IgD-negative memory B cell (primary cell): ENCODE data around the gene CDC42BPB. TPM values are rescaled to one million over a fixed set of nuclear protein-coding genes. Genes with fewer than 3 reads are reported as not detected.
A peak's percentile ranks its signal among the peaks of the same experiment; 100 is the strongest.
"Not testable (repeated sequence)": the region's sequence is repeated elsewhere in the genome, so short reads cannot be mapped to it uniquely, and the experiment has no call there.

Experiments used
- H3K27ac Mint-ChIP-seq, 3 donors: one replicate each; pipeline ENCODE4 v1.8.0; 2020 to 2022; ENCODE audit warnings: mild to moderate bottlenecking in 3 of 3, mixed read lengths in 3 of 3, moderate library complexity in 1 of 3
- H3K27me3 Mint-ChIP-seq: one replicate; pipeline ENCODE4 v1.8.0; 2021; ENCODE audit warnings: mixed read lengths
- H3K36me3 Mint-ChIP-seq: one replicate; pipeline ENCODE4 v1.8.0; 2020; ENCODE audit warnings: mild to moderate bottlenecking, mixed read lengths
- H3K4me1 Mint-ChIP-seq, 3 donors: one replicate each; pipeline ENCODE4 v1.8.0; 2020 to 2022; ENCODE audit warnings: mixed read lengths in 3 of 3, mild to moderate bottlenecking in 1 of 3
- H3K4me3 Mint-ChIP-seq, 4 donors: one replicate each; pipeline ENCODE4 v1.8.0; 2020 to 2022; ENCODE audit warnings: mild to moderate bottlenecking in 4 of 4, mixed read lengths in 4 of 4, moderate library complexity in 3 of 4
- H3K9me3 Mint-ChIP-seq, 3 donors: one replicate each; pipeline ENCODE4 v1.8.0; 2020 to 2021; ENCODE audit warnings: mixed read lengths in 3 of 3, mild to moderate bottlenecking in 1 of 3
- polyA plus RNA-seq: library from polyadenylated mRNA; unstranded; fragments of 300-500 nt; fragmentation: Illumina TruSeq; gene quantifications from one replicate; pipeline ENCODE4 v1.2.3, GENCODE V29; 2021

Gene CDC42BPB
- polyA plus RNA-seq, 1 donor from 2014 or later, result 1.2 TPM

- H3K4me1 Mint-ChIP-seq, result peaks cover 20 to 32% (median 21%) of the 10 kb centered on the region in 3 donors
- no peaks in the 10 kb centered on the region for H3K36me3 Mint-ChIP-seq
- peak overlapping the region; percentile 72 to 95 (median 87) for H3K4me3 Mint-ChIP-seq
- H3K27ac Mint-ChIP-seq, result peak overlapping the region; percentile 52 to 76 (median 64)
- no peaks in the 10 kb centered on the region for H3K27me3 Mint-ChIP-seq
- H3K9me3 Mint-ChIP-seq, result no peaks in the 10 kb centered on the region
Observed at GRCh38 chr14:103055695-103056094, 1.7 kb downstream of the CDC42BPB start.

GRCh38 chr14:103052407-103052806 is 4.9 kb downstream of the CDC42BPB start:
- no peak overlapping the region for H3K27ac Mint-ChIP-seq
- H3K4me1 Mint-ChIP-seq, result peaks cover 23 to 34% (median 24%) of the 10 kb centered on the region in 3 donors
- no peaks in the 10 kb centered on the region for H3K9me3 Mint-ChIP-seq
- H3K36me3 Mint-ChIP-seq, result peaks cover 3% of the 10 kb centered on the region
- H3K4me3 Mint-ChIP-seq, result peak overlapping the region in 1 of 4 donors; percentile 41
- H3K27me3 Mint-ChIP-seq, result no peaks in the 10 kb centered on the region

GRCh38 chr14:103050935-103051334 is 6.4 kb downstream of the CDC42BPB start:
- Mint-ChIP-seq H3K27me3 (no peaks in the 10 kb centered on the region), H3K27ac (no peak overlapping the region), H3K36me3 (peaks cover 3% of the 10 kb centered on the region), H3K9me3 (no peaks in the 10 kb centered on the region), H3K4me1 (peaks cover 24 to 33% (median 27%) of the 10 kb centered on the region in 3 donors), H3K4me3 (no peak overlapping the region)

GRCh38 chr14:103047453-103047852 is 9.9 kb downstream of the CDC42BPB start:
- not testable (repeated sequence) for H3K27ac Mint-ChIP-seq, H3K4me3 Mint-ChIP-seq, H3K36me3 Mint-ChIP-seq, H3K9me3 Mint-ChIP-seq, H3K27me3 Mint-ChIP-seq
- H3K4me1 Mint-ChIP-seq, result peaks cover 24 to 31% (median 30%) of the 10 kb centered on the region in 3 donors

- Mint-ChIP-seq H3K36me3 (peaks cover 10% of the 10 kb centered on the region), H3K9me3 (peaks cover 0 to 6% (median 0%) of the 10 kb centered on the region in 3 donors), H3K4me1 (peaks cover 26 to 28% (median 26%) of the 10 kb centered on the region in 3 donors), H3K27me3 (no peaks in the 10 kb centered on the region), H3K27ac (peak overlapping the region in 2 of 3 donors; percentile 1 to 35), H3K4me3 (peak overlapping the region; percentile 22 to 93 (median 77))
Observed at GRCh38 chr14:103045371-103045869, 11.9 kb downstream of the CDC42BPB start.

GRCh38 chr14:103043257-103044015 is 13.9 kb downstream of the CDC42BPB start:
- Mint-ChIP-seq H3K36me3 (peaks cover 7% of the 10 kb centered on the region), H3K27me3 (peaks cover 3% of the 10 kb centered on the region), H3K4me3 (no peak overlapping the region), H3K9me3 (peaks cover 0 to 6% (median 0%) of the 10 kb centered on the region in 3 donors), H3K27ac (no peak overlapping the region), H3K4me1 (peaks cover 21 to 30% (median 22%) of the 10 kb centered on the region in 3 donors)

GRCh38 chr14:103041464-103041863 is 15.9 kb downstream of the CDC42BPB start:
- Mint-ChIP-seq H3K4me1 (peaks cover 20 to 27% (median 21%) of the 10 kb centered on the region in 3 donors), H3K36me3 (peaks cover 7% of the 10 kb centered on the region), H3K4me3 (no peak overlapping the region)

GRCh38 chr14:103033681-103034096 is 23.7 kb downstream of the CDC42BPB start:
- H3K36me3 Mint-ChIP-seq, result peaks cover 1% of the 10 kb centered on the region
- H3K27ac Mint-ChIP-seq, result no peak overlapping the region
- no peaks in the 10 kb centered on the region for H3K27me3 Mint-ChIP-seq
- H3K4me1 Mint-ChIP-seq, result peaks cover 0 to 8% (median 2%) of the 10 kb centered on the region in 3 donors
- no peak overlapping the region for H3K4me3 Mint-ChIP-seq
- H3K9me3 Mint-ChIP-seq, result no peaks in the 10 kb centered on the region

More at GRCh38 chr14:103041464-103041863, 15.9 kb downstream of the CDC42BPB start:
- Mint-ChIP-seq H3K27ac (no peak overlapping the region), H3K9me3 (peaks cover 0 to 6% (median 0%) of the 10 kb centered on the region in 3 donors), H3K27me3 (peaks cover 3% of the 10 kb centered on the region)

GRCh38 chr14:103031956-103032355 is 25.4 kb downstream of the CDC42BPB start:
- Mint-ChIP-seq H3K4me3 (no peak overlapping the region), H3K36me3 (peaks cover 1% of the 10 kb centered on the region), H3K27me3 (no peaks in the 10 kb centered on the region), H3K27ac (no peak overlapping the region), H3K4me1 (peaks cover 4 to 16% (median 5%) of the 10 kb centered on the region in 3 donors), H3K9me3 (no peaks in the 10 kb centered on the region)

- H3K4me3 Mint-ChIP-seq, result no peak overlapping the region
- H3K27me3 Mint-ChIP-seq, result no peaks in the 10 kb centered on the region
- H3K36me3 Mint-ChIP-seq, result peaks cover 1% of the 10 kb centered on the region
- no peaks in the 10 kb centered on the region for H3K9me3 Mint-ChIP-seq
- H3K4me1 Mint-ChIP-seq, result peaks cover 4 to 17% (median 5%) of the 10 kb centered on the region in 3 donors
- no peak overlapping the region for H3K27ac Mint-ChIP-seq
Observed at GRCh38 chr14:103031566-103031911, 25.8 kb downstream of the CDC42BPB start.

- Mint-ChIP-seq H3K27me3 (no peaks in the 10 kb centered on the region), H3K9me3 (no peaks in the 10 kb centered on the region), H3K36me3 (peaks cover 1% of the 10 kb centered on the region), H3K27ac (no peak overlapping the region), H3K4me1 (peaks cover 4 to 17% (median 5%) of the 10 kb centered on the region in 3 donors), H3K4me3 (peak overlapping the region in 1 of 4 donors; percentile 45)
Observed at GRCh38 chr14:103030741-103031565, 26.4 kb downstream of the CDC42BPB start.

GRCh38 chr14:103029936-103030335 is 27.4 kb downstream of the CDC42BPB start:
- Mint-ChIP-seq H3K9me3 (no peaks in the 10 kb centered on the region), H3K4me3 (no peak overlapping the region), H3K27ac (no peak overlapping the region), H3K36me3 (peaks cover 2% of the 10 kb centered on the region), H3K27me3 (no peaks in the 10 kb centered on the region), H3K4me1 (peaks cover 4 to 17% (median 5%) of the 10 kb centered on the region in 3 donors)

GRCh38 chr14:103028772-103029171 is 28.6 kb downstream of the CDC42BPB start:
- Mint-ChIP-seq H3K4me3 (no peak overlapping the region), H3K4me1 (peaks cover 4 to 21% (median 5%) of the 10 kb centered on the region in 3 donors)

GRCh38 chr14:103028161-103028767 is 29.1 kb downstream of the CDC42BPB start:
- Mint-ChIP-seq H3K27me3 (no peaks in the 10 kb centered on the region), H3K9me3 (no peaks in the 10 kb centered on the region), H3K36me3 (peaks cover 2% of the 10 kb centered on the region), H3K27ac (peak overlapping the region in 1 of 3 donors; percentile 47), H3K4me1 (peaks cover 4 to 21% (median 5%) of the 10 kb centered on the region in 3 donors), H3K4me3 (no peak overlapping the region)

More at GRCh38 chr14:103028772-103029171, 28.6 kb downstream of the CDC42BPB start:
- Mint-ChIP-seq H3K9me3 (no peaks in the 10 kb centered on the region), H3K27ac (no peak overlapping the region), H3K36me3 (peaks cover 2% of the 10 kb centered on the region), H3K27me3 (no peaks in the 10 kb centered on the region)
